ENCODE data around the gene CRNKL1.
"Not testable (repeated sequence)": the region's sequence is repeated elsewhere in the genome, so short reads cannot be mapped to it uniquely, and the experiment has no call there.

CRNKL1 gene

DNA sequence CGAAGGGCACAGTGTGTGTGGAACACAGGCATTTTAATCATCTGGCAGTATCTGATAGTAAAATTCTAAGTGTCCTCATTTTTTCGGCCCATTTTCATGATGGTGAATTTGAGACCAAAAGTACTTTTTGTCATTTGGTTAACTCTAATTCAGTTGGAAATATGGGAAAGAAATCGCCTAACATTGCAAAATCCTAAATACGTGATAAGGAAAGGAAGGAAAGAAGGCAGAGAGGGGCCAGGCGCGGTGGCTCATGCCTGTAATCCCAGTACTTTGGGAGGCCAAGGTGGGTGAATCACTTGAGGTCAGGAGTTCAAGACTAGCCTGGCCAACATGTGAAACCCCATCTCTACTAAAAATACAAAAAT lies 48.3 kb downstream of the CRNKL1 start:
- DNase-seq, result not testable (repeated sequence)

DNA sequence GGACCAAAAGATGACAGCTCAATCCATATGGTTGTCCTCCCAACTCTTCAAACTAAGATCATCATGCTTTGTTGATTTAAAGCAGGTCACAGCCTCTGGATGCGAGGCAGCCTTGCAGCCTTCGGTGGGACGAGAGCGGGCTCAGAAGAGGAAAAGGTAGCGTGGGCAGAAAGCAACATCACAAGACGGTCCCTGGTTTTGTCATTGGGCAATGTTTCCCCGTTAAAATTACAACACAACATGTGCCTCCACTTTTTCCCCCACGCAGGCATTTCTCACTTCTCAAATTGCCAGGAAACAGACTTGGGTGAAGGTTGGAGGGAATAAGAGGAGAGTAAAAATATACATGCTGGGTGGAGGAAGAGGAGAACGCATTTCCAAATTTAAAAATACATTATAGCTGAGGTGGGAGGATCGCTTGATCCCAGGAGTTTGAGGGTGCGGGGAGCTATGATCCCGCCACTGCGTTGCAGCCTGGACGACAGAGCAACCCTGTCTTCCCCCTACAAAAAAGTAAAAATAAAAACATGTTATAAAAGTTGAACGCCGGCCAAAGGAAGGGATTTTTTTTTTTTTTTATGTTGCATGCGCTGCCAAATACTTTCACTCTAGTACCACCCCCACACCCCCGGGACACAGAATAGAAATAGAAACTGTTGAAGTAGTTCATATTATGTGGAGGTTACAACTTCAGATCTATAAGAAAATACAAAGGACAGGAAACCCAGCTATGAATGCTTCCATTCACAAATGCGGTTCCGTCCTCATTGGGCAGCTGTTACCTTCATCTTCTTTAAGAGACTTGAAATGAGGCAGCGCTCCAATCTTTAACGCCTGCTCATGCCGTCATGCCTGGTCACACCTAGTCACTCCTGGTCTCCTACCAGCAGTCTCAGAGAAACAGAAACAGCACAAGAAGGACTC lies 49.0 kb downstream of the CRNKL1 start:
- DNase-seq, result peak; percentile 29 to 54

DNA sequence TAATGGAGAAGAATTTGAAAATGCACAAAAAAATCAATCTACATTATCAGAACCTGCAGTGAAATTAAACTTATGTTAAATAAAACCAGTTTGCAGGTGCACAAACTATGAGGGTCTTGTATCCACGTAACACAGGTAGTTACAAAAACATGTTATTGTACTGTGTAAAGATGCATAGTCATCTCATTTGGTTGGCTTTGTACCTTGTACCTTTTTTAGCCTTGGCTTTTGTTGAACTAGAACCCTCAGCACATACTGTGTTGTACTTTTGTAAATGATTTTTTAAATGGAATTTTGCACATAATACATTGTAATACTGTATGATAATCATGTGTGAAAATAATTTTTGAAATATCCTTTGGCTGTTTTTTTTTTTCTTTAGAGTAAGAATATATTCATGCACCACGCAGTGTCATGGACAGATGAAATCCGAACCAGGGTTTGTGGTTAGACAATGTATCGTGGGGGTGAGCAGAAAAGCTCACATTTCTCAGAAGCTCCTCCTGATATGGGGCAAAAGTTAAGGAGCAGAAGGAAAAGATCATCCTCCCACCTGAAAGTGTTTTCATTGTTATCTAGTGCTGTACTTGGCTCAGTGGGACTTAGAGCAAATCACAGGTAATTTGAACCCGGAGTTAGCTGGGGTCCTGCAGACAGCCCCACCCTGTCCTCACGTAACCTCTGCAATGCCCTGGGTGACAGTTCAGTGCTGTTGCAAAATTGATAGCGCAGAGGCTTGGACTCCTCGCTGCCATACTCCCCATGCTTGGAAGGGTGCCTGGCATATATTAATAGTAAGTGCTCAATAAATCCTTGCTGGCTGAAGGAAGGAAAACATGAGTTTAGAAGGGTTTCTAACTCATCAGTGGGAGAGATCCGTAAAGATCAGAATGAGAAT lies 49.9 kb downstream of the CRNKL1 start:
- DNase-seq, result peak; percentile 21 to 22

DNA sequence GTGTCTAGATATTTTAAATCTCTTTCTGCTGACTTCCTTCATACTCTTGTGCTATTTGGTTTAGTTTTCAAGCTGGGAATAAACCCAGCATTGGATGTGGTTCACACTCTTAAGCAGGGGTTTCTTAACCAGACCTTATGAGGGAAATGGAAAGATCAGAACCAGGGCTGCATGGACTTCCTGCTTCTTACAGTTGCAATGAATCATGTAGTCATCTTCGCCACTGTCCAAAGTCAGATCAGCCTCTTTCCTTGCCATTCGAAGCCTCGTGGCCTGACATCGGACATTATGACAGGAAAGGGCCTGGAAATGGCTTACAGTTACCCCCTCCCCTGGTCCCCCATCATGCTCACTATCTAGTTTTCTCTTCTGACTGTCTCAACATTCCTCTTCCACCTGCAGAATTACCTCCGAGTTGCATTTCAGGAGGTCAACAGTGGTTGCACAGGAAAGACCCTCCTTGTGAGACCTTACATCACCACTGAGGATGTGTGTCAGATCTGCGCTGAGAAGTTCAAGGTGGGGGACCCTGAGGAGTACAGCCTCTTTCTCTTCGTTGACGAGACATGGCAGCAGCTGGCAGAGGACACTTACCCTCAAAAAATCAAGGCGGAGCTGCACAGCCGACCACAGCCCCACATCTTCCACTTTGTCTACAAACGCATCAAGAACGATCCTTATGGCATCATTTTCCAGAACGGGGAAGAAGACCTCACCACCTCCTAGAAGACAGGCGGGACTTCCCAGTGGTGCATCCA lies 51.9 kb downstream of the CRNKL1 start:
- DNase-seq, result no peak

DNA sequence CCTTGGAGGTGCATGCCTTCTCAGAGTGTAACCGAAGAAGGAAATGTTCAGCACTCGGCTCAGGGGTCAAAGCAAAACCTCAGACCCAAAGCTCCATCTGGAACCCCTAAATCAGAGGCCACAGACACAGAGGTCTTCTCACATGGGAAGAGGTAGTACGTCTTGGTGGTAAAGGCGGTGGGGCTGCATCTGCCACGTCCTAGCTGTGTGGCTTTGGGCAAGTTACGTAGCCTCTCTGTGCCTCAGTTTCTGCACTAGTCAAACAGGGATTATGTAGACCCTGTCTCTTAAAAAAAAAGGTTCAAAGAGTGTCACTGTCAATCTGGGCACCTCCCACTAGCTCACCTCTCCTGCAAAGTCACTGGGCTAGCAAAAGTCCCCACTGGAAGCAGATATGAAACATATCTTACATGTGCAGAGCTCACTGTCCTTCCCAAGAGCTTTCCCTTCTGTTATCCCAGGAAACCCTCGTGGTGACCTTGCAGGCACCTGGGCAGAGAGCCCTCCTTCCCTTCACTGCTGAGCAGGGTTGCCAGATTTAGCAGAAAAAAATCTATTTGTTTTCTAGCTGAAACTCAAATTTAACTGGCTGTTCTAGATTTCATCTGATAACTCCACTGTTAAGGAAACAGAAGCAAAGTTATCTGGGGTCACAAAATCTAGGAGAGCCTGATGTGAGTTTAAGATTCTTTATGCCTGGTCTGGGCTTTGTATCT lies 53.1 kb downstream of the CRNKL1 start:
- DNase-seq, result no peak

DNA sequence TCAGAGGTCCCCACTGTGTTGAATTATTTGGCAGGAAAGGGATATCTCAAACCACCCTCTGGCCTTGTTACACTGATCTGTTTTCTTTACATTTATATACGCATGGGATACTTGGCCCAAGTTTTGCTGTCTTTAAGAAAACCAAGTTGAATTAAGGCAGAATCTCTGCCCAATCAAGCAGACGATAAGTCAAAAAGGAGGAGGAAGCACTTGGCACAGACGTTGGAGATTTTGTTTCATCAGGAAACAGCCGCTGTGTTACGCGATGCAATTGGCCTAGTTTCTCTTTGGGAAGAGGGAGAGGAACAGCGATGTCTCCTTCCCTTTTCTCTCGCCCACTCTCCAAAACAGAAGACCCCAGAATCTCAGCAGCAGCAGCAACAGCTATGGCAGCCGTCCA lies 55.3 kb downstream of the CRNKL1 start:
- DNase-seq, result no peak

DNA sequence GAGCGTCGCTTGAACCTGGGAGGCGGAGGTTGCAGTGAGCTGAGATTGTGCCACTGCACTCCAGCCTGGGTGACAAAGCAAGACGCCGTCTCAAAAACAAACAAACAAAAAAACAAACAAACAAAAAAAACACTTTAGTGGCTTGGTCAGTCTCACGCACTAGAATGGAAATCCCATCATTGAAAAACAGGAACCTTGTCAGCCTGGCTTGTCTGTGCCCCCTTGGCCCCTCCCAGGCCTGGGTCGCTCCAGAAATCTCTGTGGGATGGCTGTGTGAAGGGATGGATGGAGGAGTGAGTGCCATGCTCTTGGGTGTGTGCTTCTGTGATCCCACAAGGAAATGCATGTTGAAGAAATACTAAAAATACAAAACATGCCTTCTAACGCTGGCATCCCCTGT lies 56.0 kb downstream of the CRNKL1 start:
- DNase-seq, result no peak

DNA sequence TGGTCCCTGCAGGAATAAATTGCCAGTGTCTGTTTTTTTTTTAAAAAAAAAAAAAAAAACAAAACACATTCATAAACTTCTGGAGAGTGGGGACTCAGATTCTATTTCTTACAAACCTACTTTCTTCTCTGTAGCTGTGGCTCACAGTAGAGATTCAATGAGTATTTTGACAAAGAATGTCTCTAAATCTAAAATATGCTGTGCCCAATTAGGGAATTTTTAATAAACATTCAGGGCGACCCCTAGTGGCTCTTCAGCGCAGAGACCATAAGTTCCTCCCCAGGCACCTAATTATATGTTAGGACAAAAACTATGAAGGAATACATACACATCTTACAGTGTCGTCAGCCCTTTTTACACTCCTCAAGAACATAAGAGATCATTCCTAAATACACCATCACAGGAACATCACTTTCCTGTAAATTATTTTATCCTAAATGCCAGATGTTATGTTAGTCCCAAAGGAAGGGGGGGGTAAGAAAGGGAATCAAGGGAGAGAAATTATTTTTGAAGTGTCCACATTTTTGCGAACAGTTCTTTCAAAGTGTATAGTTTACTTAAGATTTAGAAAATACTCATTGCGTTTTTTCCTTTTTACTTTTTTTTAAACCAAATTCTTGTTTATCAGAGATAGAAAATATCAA lies 56.9 kb downstream of the CRNKL1 start:
- no peak for DNase-seq

DNA sequence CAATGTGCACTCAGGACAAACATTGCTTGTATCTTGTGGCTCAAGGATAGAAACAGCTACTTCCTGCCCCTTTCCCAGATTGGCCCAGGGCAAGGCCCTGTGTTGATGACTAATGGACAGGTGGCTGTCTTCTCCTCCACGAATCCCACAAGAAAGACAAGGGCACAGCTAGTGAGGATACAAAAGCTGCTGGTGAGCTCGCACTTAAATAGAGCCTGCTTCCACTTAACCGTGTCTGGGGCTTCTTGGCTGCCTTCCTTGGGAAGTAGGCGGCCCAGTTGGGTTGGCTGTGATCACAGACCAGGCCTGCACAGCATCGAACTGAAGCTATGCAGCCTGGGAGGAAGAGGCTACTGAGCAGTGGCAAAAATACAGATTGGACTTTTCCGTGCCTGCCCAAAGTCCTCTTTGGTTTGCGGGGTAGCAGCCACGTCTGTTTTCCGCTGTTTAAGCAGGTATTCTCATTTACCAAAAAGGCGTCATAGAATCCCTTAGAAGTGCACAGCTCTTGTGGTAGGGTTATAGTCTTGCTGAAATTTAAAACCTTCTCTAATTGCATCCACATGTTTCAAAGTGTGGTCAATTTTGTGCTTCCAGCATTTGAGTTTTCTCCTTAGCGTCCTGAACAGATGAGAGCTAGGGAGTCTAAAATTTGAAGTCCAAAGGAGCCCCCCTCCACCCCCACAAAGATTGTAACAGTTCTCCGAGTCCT lies 58.2 kb downstream of the CRNKL1 start:
- no peak for DNase-seq

DNA sequence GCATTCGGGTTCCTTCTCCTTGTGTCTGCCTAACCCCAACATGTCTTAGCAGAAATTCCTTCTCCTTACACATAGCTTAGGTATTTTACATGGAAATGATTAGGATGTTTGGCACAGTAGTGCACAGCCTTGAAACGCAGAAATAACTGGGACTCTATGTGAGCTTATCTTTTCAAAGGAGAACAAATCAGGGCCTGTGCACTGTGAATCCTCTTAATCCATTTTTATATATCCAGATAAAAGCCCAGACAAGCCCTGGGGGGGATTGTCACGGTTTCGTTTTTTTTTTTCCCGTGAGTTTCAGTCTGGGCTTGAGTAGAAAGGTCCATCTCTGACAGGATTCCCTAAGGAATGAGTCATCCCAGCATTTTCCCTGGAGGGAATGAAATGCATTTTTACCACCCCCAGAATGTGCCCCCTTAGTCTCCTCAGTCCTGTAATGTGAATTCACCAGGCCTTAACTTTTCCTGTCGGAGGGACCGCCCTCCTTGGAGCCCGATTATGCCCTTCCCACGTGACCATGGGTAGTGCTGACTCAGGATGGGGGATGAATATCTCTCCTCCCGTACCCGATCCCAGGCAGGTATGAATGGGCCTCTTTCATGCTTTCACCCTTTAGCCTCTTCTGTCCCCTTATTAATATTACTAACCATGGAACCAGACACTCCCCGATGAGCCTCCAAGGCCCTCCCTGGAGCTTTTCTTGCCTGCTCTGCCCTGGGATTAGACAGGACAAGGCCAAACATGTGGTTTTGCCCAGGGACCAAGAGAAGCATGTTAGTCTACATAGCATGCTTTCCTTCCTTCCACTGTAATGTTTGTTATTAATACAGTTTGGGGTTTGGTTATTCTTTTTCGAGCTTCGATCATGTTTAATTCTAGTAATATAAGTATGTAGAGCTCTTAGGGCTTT lies 59.0 kb downstream of the CRNKL1 start:
- DNase-seq, result no peak

DNA sequence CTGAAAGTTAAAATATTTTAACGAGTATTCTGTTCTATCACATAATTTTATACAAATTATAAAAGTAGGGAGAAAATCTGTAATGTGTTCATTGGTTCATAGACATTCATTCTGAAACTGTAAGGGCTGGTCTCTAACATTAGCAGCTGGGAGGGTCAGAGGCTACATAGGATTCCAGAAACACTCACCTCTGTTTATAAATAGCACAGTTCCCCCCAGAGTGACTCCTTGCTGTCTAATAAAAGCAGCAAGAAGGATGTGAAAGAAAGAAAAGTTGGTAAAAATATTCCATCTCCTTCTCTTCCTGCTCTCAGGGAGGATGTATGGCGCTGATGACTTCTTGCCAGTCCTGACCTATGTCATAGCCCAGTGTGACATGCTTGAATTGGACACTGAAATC lies 60.4 kb downstream of the CRNKL1 start:
- DNase-seq, result no peak

DNA sequence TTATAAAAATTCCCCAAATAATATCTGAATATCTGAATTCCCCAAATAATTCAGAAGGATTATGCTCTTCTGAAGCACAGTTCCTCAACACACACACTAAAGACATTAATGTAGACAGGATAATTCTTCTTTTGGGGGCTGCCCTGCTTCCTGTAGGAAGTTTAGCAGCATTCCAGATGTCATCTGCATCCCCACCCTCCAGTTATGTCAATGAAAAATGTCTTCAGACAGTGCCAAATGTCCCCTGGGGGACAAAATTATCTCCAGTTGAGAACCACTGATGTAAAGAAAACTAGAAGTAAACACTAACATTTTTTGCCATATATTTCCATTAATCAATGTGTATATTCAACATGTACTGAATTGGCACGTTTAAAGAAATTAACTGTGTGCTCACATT lies 61.0 kb downstream of the CRNKL1 start:
- no peak for DNase-seq

DNA sequence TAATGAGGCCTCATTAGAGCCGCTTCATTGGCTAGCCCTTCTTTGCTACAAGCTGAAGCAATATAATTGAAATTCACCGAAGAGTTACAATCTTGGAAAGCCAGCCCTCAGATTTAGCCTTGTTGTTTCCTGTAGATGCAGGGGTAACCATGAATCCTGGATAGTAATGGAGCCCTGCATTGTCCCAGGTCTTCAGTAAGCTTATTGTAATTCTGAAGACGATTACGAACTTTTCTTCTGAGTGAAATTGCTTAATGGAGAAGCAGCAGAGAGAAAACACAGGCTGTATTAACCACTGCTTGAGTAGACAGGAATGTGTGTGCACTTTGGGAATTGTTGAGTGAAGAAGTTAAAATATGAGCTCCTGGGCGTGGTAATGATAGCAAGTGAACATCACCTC lies 61.4 kb downstream of the CRNKL1 start:
- DNase-seq, result no peak

DNA sequence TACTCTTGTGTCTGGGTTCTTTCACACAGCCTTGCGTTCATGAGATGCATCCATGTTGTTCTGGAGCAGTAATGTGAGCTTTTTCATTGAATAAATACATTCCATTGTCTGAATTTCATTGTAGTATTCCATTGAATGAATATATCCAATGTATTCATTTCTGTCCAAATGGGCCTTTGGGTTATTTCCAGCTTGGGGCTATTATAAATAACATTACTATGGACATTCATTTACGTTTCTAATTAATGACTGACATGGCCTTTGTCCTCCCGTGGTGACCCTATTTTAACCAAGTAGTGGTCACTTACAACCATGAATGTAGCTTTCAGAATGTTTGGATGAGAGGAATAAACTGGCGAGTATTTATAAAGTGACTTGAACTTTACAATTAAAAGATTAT lies 65.2 kb downstream of the CRNKL1 start:
- no peak for DNase-seq

DNA sequence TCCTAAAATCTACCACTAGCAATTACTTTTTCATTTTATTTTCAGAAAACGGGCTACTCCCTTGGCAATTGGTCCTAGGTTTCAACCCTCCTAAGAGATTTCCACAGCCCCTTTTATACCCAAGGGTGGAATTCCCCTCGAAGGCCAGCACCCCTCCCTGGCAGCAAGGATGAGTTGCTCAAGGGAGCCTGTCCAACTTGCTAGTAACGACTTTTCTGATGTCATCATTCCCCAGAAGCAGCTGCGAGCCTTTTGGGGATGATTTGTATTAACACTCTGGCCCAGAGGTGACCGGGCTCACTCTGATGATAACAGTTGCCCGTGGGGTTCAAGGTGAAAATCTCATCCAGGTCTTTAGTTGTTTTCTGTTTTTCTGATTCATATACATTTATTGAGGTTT lies 65.8 kb downstream of the CRNKL1 start:
- no peak for DNase-seq

Measured in NCI-H187 (cell line).